ENCODE measurements around the gene LRRC53.

- no peak for TF ChIP-seq POLR2AphosphoS5 (IDR thresholded peaks at IDR 0.05; ENCODE audit: low read depth, low read length)
- TF ChIP-seq, protein P1, sequence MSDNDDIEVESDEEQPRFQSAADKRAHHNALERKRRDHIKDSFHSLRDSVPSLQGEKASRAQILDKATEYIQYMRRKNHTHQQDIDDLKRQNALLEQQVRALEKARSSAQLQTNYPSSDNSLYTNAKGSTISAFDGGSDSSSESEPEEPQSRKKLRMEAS (IDR thresholded peaks at IDR 0.05; ENCODE audit: low read depth), result no peak
- TF ChIP-seq CTCF (IDR thresholded peaks at IDR 0.05), result no peak
- no peak for TF ChIP-seq FOSL2 (IDR thresholded peaks at IDR 0.05; ENCODE audit: borderline replicate concordance, low read depth)
- TF ChIP-seq NRF1 (IDR thresholded peaks at IDR 0.05; ENCODE audit: low read depth, low read length), result no peak
- TF ChIP-seq YY1 (IDR thresholded peaks at IDR 0.05; ENCODE audit: low read depth), result no peak
- no peak for TF ChIP-seq REST (IDR thresholded peaks at IDR 0.05; ENCODE audit: low read depth, low read length)
- no peak for TF ChIP-seq JUND (IDR thresholded peaks at IDR 0.05)
- TF ChIP-seq RXRA (IDR thresholded peaks at IDR 0.05; ENCODE audit: borderline replicate concordance, low read depth), result no peak
- no peak for TF ChIP-seq MXI1 (IDR thresholded peaks at IDR 0.05; ENCODE audit: low read depth, low read length)
- TF ChIP-seq EP300 (IDR thresholded peaks at IDR 0.05; ENCODE audit: borderline replicate concordance in 1 of 2, low read depth in 1 of 2, low read length in 1 of 2), result no peak
These were observed 40.9 kb downstream of the LRRC53 start for GRCh38 chr1:74471470-74471869.
